ENCODE measurements around the gene CCRL2. TPM values are rescaled to one million over a fixed set of nuclear protein-coding genes. Genes with fewer than 3 reads are reported as not detected.

CCRL2 gene
- total RNA-seq, 4 donors from 2014 or later: 0.33 to 1.5 (median 0.81) TPM

Other genes with a start within 250 kb of the CCRL2 start
- gene CCR1, start 198.9 kb upstream of the CCRL2 start, total RNA-seq: 1 to 10 TPM in 3 of 4 donors, under 1 TPM in 1; 0.98 to 3.4 (median 2.3) TPM
- gene CCR3, start 164.8 kb upstream of the CCRL2 start, total RNA-seq: not detected
- gene CCR2, start 53.1 kb upstream of the CCRL2 start, total RNA-seq: 1 to 10 TPM in 3 of 4 donors, under 1 TPM in 1; 0.89 to 4.4 (median 1.8) TPM
- gene CCR5, start 36.3 kb upstream of the CCRL2 start, total RNA-seq: under 1 TPM in 3 of 4 donors, not detected in 1; 0.40 to 0.56 (median 0.49) TPM
- 10 to 100 TPM in 3 of 4 donors, 1 to 10 TPM in 1; 6.3 to 48.6 (median 32.5) TPM for gene LTF, start 57.6 kb downstream of the CCRL2 start, total RNA-seq
- not detected for gene RTP3, start 90.7 kb downstream of the CCRL2 start, total RNA-seq
- gene LRRC2, start 159.0 kb downstream of the CCRL2 start, total RNA-seq: 10 to 100 TPM; 25.0 to 37.4 (median 31.0) TPM
- 1 to 10 TPM in 1 of 4 donors, under 1 TPM in 1, not detected in 2; 0.22 to 1.1 TPM for gene FAM240A, start 205.3 kb downstream of the CCRL2 start, total RNA-seq

Data from thyroid gland (tissue), 4 donors.